K562 (cell line): ENCODE results near the gene GPHA2. TPM values are rescaled to one million over a fixed set of nuclear protein-coding genes. Genes with fewer than 3 reads are reported as not detected.

Experiments used
- ADNP ChIP-seq: fragments of 200-800 bp; sonication (Bioruptor generic); IDR thresholded peaks from 2 replicates; pipeline ENCODE4 v1.6.1; 2016; ENCODE audit warnings: missing genetic modification characterization, missing compliant biosample characterization
- ARID2 ChIP-seq: fragments of 450-650 bp; IDR thresholded peaks from 2 replicates; pipeline ENCODE4 v1.6.1; 2017; ENCODE audit warnings: antibody characterized with exemption, mild to moderate bottlenecking
- BACH1 ChIP-seq: fragments of 200-800 bp; sonication (Bioruptor generic); IDR thresholded peaks from 2 replicates; pipeline ENCODE4 v1.6.1; 2016; ENCODE audit warnings: missing genetic modification characterization, missing compliant biosample characterization
- BMI1 ChIP-seq: fragments of 150-350 bp; IDR thresholded peaks from 2 replicates; pipeline ENCODE4 v1.6.1; 2014; ENCODE audit warnings: low read length
- C11orf30 ChIP-seq: fragments of 450-650 bp; IDR thresholded peaks from 2 replicates; pipeline ENCODE4 v1.6.1; 2016; ENCODE audit warnings: low read depth, mild to moderate bottlenecking
- CHD4 ChIP-seq: fragments of 200-600 bp; sonication (generic); IDR thresholded peaks from 3 replicates; pipeline ENCODE4 v1.6.1; 2012; ENCODE audit warnings: low read depth, mild to moderate bottlenecking, mixed read lengths, low read length, inconsistent platforms; ENCODE audit not compliant: insufficient read depth, insufficient replicate concordance, poor library complexity, severe bottlenecking
- CSDE1 ChIP-seq, 2 experiments: fragments of 450-650 bp; IDR thresholded peaks; 2 replicates each; pipeline ENCODE4 v1.6.1; 2016; ENCODE audit warnings: mild to moderate bottlenecking in 1 of 2
- CTBP1 ChIP-seq: fragments of 450-650 bp; IDR thresholded peaks from 2 replicates; pipeline ENCODE4 v1.6.1; 2016; ENCODE audit warnings: borderline replicate concordance
- DPF2 ChIP-seq: fragments of 450-650 bp; IDR thresholded peaks from 2 replicates; pipeline ENCODE4 v1.6.1; 2016
- ETV5 ChIP-seq: sonication (generic); formaldehyde crosslinking; IDR thresholded peaks from 2 replicates; pipeline ENCODE4 v1.4.0; 2020; ENCODE audit warnings: low read depth, mild to moderate bottlenecking, missing genetic modification reagents
- HDAC1 ChIP-seq, 2 experiments: fragments of 450-650 bp; IDR thresholded peaks; 2 replicates each; pipeline ENCODE4 v1.6.1; 2016 to 2017; ENCODE audit warnings: inconsistent platforms in 1 of 2, mild to moderate bottlenecking in 1 of 2, moderate library complexity in 1 of 2
- MAFF ChIP-seq: IDR thresholded peaks from 2 replicates; pipeline ENCODE4 v1.6.1; 2012; ENCODE audit warnings: low read length, improper control_type of control experiment
- NFRKB ChIP-seq: fragments of 450-650 bp; IDR thresholded peaks from 2 replicates; pipeline ENCODE4 v1.6.1; 2016; ENCODE audit warnings: low read depth
- PPARD ChIP-seq: fragments of 250-450 bp; sonication (Bioruptor Pico); IDR thresholded peaks from 2 replicates; pipeline ENCODE4 v1.8.0; 2022; ENCODE audit warnings: inconsistent platforms, mild to moderate bottlenecking, moderate library complexity
- PREB ChIP-seq: sonication (generic); formaldehyde crosslinking; IDR thresholded peaks from 2 replicates; pipeline ENCODE4 v1.8.1; 2023; ENCODE audit warnings: mild to moderate bottlenecking, missing genetic modification reagents
- RBM14 ChIP-seq: fragments of 200-400 bp; formaldehyde crosslinking; IDR thresholded peaks from 2 replicates; pipeline ENCODE4 v1.6.1; 2018; ENCODE audit warnings: low read depth, mild to moderate bottlenecking, low read length, moderate library complexity, borderline replicate concordance; ENCODE audit not compliant: insufficient read depth
- TSHZ1 ChIP-seq: fragments of 250-450 bp; sonication (Bioruptor Pico); IDR thresholded peaks from 2 replicates; pipeline ENCODE4 v1.4.0; 2020; ENCODE audit warnings: mild to moderate bottlenecking, moderate library complexity
- ZBED1 ChIP-seq: IDR thresholded peaks from 2 replicates; pipeline ENCODE4 v1.6.1; 2014
- ZNF143 ChIP-seq: sonication (generic); formaldehyde crosslinking; IDR thresholded peaks from 2 replicates; pipeline ENCODE4 v1.9.0; 2022; ENCODE audit warnings: mild to moderate bottlenecking, missing genetic modification reagents
- ZNF696 ChIP-seq: fragments of 250-450 bp; sonication (Bioruptor Pico); conservative IDR thresholded peaks from 2 replicates; pipeline ENCODE4 v1.4.0; 2020; ENCODE audit warnings: mild to moderate bottlenecking, moderate library complexity
- polyA plus RNA-seq, 8 experiments: library from polyadenylated mRNA; depleted of rRNA in 4 of 8; stranded (reverse) in 5 of 8; unstranded in 3 of 8; fragments of >200 nt; fragmentation: Nextera tagmentation in 2 of 8; fragmentation: Illumina TruSeq in 1 of 8; extraction: Ambion mirVana in 2 of 8; extraction: Trizol in 1 of 8; gene quantifications; 2 replicates each; pipeline versions ENCODE4 v1.2.1 to v1.2.3, GENCODE V29; 2011 to 2014; ENCODE audit warnings: inconsistent platforms in 1 of 8, missing spikeins in 1 of 8
- total RNA-seq, 7 experiments: library from RNA; depleted of rRNA in 6 of 7; stranded (reverse); fragments of >200 nt in 6 of 7; fragmentation: Illumina TruSeq in 2 of 7; extraction: Trizol in 2 of 7; gene quantifications; 2 replicates each; pipeline versions ENCODE4 v1.2.1 to v1.2.3, GENCODE V29; 2011 to 2021; ENCODE audit warnings: low replicate concordance in 1 of 7
- TF ChIP-seq, protein P1 (sequence below): IDR thresholded peaks from 2 replicates; pipeline ENCODE4 v1.6.1; 2014; ENCODE audit warnings: antibody characterized with exemption
- TF ChIP-seq, protein P2 (sequence below): sonication (generic); formaldehyde crosslinking; IDR thresholded peaks from 2 replicates; pipeline ENCODE4 v1.4.0; 2020; ENCODE audit warnings: mild to moderate bottlenecking, missing genetic modification reagents

The GPHA2 gene
- total and polyA plus RNA-seq, 9 of the 15 experiments (the other 6 are each of a cell fraction or from before 2014, with no cell fraction given), result 0.17 to 0.22 TPM; not detected in 7

DNA sequence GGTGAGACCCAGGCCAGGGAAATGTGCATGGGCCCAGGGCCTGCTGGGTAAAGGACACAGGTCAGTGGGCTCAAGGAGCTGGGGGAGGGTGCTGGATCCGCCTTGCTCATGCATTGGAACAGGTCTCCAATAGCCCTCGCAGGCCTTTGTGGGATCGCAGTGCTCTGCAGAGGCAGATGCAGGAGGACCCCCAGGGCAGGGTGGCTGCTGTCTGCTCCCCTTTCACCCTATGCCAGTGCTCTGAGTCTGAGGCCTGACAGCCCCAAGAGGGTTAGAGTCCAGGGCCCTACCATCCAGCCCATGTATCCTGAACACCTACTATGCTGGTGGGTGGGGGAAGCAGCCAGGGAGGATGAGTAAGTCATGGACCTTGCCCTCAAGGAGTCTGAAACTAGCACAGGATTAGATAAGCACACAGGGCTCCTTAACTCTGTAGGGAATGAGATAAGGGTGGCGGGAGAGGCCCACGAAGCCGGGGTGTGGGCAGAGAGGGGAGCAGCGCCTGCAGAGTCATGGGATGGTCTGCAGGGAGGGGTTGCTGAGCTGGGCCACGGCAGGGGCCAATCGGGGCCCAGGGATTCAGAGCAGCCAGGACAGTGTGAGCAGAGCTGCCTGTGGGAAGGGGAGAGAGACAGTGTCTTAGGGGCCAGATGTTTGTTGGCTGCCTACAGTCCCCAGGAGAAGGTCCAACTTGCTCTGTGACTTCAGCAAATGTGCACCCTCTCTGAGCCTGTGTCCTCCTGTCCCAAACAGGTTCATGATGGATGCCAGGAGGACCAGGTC, 46.8 kb downstream of the GPHA2 start (continued):
- TF ChIP-seq, protein P1, sequence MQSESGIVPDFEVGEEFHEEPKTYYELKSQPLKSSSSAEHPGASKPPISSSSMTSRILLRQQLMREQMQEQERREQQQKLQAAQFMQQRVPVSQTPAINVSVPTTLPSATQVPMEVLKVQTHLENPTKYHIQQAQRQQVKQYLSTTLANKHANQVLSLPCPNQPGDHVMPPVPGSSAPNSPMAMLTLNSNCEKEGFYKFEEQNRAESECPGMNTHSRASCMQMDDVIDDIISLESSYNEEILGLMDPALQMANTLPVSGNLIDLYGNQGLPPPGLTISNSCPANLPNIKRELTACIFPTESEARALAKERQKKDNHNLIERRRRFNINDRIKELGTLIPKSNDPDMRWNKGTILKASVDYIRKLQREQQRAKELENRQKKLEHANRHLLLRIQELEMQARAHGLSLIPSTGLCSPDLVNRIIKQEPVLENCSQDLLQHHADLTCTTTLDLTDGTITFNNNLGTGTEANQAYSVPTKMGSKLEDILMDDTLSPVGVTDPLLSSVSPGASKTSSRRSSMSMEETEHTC, result peak; percentile 97
- TF ChIP-seq TSHZ1 (CRISPR knock-in tag) (no peak), PPARD (CRISPR knock-in tag) (no peak), CSDE1 (IDR thresholded peaks at IDR 0.05) (no peak), ADNP (tag) (peak; percentile 83), RBM14 (no peak), CHD4 (no peak), ZNF143 (CRISPR knock-in tag) (no peak), ZNF696 (CRISPR knock-in tag) (no peak), MAFF (no peak), ZBED1 (peak; percentile 60; the same call in 1 of the 2 replicates), ETV5 (CRISPR knock-in tag) (peak; percentile 52; the same call in 1 of the 2 replicates), NFRKB (peak; percentile 27; the same call in 1 of the 2 replicates), ARID2 (no peak), HDAC1 (IDR thresholded peaks at IDR 0.05) (peak in 1 of 2 experiments; percentile 94; a peak in 2 of 4 replicates), DPF2 (peak; percentile 100), PREB (CRISPR knock-in tag) (no peak), CTBP1 (peak; percentile 98), C11orf30 (peak; percentile 78), BMI1 (no peak), BACH1 (tag) (no peak)
- TF ChIP-seq, protein P2, sequence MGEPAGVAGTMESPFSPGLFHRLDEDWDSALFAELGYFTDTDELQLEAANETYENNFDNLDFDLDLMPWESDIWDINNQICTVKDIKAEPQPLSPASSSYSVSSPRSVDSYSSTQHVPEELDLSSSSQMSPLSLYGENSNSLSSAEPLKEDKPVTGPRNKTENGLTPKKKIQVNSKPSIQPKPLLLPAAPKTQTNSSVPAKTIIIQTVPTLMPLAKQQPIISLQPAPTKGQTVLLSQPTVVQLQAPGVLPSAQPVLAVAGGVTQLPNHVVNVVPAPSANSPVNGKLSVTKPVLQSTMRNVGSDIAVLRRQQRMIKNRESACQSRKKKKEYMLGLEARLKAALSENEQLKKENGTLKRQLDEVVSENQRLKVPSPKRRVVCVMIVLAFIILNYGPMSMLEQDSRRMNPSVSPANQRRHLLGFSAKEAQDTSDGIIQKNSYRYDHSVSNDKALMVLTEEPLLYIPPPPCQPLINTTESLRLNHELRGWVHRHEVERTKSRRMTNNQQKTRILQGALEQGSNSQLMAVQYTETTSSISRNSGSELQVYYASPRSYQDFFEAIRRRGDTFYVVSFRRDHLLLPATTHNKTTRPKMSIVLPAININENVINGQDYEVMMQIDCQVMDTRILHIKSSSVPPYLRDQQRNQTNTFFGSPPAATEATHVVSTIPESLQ, result no peak
